Activated naive CD4-positive, alpha-beta T cell treated with Interleukin-2 at 50 U/mL for 16 hours (primary cell): ENCODE data around the gene MORN1.

Experiments
- DNase-seq: peaks from one replicate; pipeline ENCODE4 v3.0.0-alpha.2; 2020

The MORN1 gene

DNA sequence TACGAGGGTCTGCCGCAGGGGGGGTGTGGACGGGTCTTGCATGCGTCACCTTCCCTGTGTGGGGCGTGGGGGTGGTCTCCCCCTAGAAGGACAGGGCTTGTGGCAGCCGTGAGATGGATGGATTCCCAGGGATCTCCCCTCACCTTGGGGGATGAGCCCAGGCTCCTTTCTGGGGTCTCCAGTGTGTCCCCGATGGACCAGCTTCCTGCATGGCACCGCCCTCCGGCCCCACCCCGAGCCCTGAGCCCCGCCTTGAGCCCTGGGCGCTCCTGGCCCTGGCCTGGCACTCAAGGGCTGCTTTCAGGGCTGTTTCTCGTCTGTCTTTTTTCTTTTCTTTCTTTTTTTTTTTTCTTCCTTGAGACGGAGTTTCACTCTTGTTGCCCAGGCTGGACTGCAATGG, 103.7 kb downstream of the MORN1 start:
- DNase-seq, result no peak

DNA sequence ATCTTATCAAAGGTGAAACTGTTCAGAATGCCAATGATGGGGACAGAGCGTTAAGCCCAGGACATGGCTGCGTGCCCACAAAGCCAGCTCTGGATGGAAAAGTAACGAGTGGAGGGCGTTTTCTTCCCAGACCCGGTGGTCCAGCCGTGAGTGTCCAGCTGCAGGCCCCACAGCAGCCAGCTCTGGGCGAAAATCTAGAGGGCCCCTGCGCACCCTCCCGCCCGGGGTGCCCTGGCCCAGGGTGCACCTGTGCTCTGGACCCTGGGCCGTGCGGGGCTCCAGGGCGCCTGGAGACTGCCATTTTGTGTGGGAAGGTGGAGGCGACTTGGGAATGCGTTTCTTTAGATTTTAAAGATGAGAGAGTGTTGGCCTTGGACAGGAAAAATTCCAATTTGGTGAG, 104.4 kb downstream of the MORN1 start:
- DNase-seq, result no peak

DNA sequence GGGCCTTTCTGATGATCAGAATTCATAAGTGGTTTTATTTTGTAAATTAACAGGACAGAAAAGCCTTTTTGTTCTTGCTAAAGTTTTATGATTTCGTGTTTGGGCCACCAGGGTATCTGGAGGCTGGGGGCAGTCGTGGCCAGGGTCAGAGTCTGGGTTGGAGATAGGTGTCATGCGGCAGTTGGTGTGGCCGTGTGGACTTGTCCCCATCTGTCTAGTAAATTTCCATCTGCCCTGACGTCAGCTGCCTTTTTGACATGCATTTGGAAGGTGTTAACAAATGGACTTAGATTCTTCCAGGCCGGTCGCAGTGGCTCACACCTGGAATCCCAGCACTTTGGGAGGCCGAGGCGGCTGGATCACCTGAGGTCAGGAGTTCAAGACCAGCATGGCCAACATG, 106.4 kb downstream of the MORN1 start:
- no peak for DNase-seq

DNA sequence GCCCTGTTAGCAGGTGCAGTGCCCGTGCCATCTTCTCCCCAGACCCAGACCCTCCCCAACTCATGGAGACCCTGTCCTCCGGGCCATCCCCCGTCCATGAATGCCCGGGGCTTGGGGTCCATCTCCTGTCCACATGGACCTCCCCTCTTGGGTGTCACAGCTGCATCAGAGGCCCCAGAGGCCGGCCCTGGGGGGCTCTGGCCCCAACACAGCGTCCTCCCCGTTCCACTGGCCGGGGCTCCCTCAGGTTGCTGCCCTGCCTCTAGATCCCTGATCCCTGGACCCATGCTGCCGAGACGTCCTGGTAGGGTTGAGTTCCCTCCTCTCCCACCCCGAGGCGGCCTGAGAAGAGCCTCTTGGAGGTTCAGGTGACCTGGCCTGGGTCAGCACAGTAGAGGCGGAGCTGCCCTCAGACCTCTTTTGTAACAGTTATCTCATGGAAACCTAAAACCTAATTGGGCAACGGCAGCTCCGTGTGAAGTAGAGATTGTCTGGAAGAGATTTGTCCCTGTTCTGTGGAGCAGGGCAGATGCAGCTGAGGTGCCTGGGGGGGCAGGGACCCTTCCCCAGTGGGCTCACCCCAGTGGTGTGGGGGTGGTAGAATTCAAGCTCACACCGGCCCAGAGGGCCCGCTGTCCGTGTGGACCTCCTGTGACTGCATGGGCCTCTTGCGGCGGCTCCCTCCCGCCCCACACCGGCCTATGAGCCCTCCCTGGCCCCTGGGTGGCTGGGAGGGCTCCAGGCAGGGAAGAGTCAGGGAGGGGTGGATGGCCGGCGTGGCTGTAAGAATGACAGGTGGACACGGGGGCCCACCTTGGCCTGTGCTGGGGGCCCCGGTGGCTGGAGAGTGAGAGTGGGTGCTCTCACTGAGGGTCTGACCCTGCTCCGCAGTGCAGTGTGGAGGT, 107.1 kb downstream of the MORN1 start:
- no peak for DNase-seq

GRCh38 chr1:2283371-2283990, 107.9 kb downstream of the MORN1 start:
- no peak for DNase-seq

DNA sequence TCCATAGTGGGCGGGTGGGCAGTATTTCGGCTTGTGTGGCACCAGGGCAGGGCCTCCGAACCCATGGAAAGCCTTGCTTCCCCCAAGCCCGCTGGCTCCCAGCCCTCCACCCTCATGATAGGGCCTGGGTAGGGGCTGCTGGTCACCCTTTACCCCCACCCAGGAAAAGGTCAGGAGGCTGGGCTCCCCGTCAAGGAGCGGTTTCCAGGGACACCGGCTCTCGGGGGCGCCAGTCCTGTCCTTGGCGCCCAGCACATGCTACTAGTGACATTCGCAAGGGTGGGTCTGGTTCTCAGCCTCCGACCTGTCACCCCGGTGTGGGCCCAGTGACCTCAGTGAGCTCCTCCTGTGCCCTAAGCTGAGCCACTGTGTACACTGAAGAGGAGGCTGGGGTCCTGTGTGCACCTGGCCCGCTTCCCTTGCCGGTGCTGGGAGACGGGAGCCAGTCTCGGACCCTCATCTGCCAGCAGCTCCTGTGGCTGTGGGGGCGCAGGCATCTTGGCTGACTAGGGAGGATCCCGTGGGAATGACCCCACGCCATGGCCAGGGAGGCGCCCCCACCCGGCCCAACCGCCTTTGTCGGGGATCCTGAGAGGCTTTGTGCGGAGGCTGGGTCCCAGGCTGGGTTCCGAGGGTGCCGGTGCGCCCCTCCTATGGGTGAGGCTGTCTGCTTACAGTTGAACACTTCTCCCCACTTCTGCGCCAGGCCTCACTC, 108.6 kb downstream of the MORN1 start:
- no peak for DNase-seq

DNA sequence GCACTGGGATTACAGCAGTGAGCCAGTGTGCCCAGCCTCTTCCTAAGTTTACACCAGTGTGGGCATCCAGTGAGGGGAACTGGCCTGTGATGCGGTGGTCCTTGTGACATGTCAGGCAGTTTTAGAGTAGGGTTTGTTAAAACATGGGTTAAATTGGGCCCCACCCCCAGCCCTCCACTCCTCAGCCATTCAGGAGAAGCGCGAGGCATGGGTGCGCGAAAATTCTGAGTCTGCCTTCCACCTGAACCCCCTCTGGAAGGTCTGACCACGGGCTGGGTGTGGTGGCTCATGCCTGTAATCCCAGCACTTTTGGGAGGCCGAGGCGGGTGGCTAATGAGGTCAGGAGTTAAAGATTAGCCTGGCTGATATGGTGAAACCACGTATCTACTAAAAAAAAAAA, 111.5 kb downstream of the MORN1 start:
- DNase-seq, result no peak

GRCh38 chr1:2279210-2279639, 112.1 kb downstream of the MORN1 start:
- DNase-seq, result no peak

DNA sequence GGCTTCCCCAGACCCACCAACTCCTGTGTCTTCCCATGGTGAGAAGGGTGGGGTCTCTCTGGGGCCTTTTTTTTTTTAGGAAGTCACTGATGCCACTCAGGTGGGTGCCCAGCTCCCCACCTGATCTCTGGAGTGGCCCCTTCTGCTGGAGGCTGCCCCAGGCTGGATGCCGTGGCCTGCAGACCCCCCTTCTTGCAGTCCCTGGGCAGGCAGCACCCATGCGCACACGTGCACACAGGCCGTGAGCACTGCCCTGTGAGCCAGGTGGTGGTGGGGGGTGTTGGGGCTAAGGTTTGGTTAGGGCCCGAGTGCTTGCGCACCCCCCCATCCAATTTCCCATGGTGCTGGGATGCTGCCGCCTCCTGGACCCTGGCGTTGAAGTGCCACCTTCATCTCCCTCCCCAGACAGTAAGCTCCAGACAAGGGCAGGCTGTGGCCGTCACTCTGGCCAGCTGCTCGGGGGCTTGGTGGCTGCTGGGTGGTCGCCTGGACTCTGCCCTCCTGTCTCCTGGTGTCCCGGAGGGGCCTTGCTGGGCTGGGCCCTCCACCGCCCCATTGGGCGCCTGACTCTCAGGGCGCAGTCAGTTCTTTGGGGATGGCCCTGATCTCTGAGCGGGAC, 112.7 kb downstream of the MORN1 start:
- no peak for DNase-seq

DNA sequence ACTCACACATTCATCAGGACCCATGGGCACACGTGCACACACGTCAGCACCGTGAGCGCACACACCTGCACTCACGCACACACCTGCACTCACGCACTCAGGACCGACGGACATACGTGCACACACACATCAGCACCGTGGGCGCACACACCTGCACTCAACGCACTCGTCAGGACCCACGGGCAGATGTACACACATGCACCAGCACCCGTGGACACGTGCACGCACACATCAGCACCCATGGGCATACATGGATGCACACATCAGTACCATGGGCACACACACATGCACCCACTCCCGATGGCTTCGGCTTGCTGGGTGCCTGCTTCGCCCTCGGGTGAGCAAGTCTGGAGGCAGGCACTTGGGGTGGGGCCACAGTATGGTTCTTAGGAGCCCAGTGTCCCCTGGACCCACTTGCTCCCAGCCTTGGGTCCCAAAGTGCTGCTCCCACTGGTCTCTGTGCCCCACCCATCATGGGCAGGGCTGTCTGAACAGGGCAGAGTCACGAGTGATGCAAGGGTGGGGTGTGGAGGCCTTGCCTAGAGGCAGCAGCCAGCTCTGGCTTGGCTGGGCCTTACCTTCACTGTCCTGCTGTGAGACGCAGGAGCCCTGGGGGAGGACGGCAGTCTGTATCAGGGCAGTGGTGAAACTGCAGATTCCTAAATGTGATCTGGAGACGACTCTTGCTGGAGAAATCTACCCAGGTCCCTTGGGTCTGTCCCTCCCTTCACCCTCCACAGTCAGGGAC, 113.4 kb downstream of the MORN1 start:
- no peak for DNase-seq

DNA sequence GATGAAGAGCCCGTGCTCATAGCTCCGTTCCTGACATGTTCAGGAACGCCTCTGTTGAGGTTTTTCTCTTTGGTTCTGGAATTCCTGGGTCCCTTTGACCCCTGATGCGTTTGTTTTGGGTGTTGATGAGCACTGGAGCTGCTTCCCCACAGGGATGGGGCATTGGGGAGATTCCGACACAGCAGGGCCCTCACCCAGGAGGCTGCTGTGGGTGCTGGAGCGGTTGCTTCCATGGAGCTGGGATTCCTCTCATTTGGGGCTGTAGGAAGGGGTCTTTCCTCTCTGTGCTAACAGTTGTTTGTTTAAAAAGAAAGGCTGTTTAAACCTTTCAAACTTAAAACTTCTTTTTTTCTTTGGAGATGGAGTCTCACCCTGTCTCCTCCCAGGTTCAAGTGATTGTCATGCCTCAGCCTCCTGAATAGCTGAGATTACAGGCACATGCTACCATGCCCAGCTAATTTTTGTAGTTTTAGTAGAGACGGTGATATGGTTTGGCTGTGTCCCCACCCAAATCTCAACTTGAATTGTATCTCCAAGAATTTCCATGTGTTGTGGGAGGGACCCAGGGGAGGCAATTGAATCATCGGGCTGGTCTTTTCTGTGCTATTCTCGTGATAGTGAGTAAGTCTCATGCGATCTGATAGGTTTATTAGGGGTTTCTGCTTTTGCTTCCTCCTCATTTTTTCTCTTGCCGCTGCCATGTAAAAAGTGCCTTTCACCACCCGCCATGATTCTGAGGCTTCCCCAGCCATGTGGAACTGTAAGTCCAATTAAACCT, 114.4 kb downstream of the MORN1 start:
- no peak for DNase-seq

GRCh38 chr1:2275796-2276536, 115.4 kb downstream of the MORN1 start:
- no peak for DNase-seq

DNA sequence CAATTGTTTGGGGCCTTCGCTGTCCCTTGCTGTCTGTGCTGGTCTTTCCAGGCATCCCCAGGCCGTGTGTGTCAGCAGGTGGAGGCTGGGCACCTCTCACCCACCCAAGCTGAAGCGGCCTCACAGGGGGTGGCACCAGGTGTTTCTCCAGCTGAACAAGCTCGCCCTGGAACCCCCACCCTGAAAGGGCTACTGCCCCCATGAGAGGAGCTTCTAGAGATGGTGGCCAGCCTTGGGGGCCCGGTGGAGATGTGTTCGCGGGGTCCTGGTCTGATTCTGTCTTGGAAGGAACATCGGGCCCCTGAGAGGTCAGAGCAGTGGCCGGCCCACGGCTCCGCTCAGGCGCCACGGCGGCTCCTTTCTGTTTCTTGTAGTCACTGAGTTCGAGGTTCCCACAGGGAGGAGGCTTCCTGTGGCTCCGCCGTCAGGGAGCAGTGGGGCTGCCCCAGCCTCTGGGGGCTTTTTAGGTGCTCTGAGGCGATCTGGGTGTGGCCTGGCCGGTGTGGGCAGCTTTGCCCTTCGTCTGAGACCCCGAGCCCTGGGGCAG, 116.4 kb downstream of the MORN1 start:
- DNase-seq, result no peak

DNA sequence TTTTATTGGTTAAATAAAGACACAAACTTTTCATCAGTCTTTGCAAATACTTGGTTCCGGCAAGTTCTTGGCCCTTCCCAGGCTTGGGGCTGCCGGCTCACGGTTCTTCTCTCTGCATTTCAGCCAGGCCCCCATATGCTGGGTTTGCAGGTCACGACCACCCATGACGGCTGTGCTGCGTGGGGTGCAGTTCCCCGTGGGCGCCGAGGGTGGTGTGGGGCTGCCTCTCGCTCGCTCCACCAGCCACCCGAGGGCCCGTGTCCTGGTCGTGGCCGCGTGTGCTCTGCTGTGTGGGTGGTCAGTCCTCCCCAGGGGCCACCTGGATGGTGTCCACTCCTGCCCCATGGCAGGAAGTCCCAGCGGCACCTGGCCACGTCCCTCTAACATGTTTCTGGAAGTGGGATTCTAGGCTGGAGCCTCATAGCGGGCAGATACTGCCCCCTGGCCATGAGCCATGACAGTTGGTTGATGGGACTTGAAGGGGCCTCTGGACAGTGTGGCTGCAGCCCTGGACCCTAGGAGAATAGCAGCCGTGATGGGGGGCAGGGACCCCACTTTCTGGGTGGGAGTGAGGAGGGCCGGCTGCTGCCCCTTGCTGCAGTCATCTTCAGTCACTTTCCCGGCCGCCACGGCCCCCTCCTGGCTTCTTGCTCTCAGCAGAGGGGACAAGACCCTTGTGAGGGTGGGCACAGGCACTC, 117.0 kb downstream of the MORN1 start:
- no peak for DNase-seq

GRCh38 chr1:2273401-2274090, 117.8 kb downstream of the MORN1 start:
- no peak for DNase-seq

- no peak for DNase-seq
These were observed 118.5 kb downstream of the MORN1 start for GRCh38 chr1:2272686-2273400.

GRCh38 chr1:2271841-2272655, 119.3 kb downstream of the MORN1 start:
- DNase-seq, result no peak
